GM21786 (cell line): ENCODE results near the gene WNT2B.
"Not testable (repeated sequence)": the region's sequence is repeated elsewhere in the genome, so short reads cannot be mapped to it uniquely, and the experiment has no call there.

Source experiments
- ATAC-seq: cut with Tn5 transposase; IDR thresholded peaks from one replicate; pipeline ENCODE4 v1.9.1; 2021; ENCODE audit not compliant: unreplicated experiment

The WNT2B gene

DNA sequence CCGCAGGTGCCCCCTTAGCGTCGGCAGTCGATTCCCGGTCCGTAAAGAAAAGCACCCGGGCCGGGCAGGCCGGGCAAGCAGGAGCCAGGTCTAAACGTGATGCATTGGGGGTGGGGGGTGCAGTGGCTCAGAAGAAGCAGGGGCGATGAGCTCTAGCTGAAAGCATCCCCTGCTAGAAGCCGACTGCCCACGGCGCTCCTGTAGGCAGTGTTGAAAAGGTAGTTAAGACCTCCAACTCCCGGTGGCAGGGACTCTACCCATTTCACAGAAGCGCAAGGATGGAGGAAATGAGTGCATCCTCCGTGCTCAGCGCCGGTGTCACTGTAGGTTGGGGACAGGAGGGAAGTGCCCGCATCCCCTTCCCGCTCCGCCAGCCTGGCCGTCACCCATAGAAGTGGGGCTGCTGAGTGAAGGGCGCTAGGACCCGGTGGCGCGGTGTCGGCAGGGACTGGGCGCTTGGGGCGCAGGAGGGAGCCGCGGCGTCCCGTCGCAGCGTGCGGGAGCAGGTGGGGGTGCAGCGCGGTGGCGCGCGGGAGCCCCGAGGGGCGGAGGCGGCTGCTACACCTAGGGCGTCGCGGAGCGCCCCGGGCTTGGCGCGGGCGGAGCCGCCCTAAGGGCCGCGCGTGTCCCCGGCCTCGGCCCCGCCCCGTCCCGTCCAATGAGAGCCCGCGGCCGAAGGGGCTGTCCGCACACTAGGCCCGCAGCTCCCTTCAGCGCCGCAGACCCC is at the start of gene WNT2B:
Gene WNT2B, plus strand, starts transcription at position 688 of the 727 bp plus-strand sequence. CDS start 298 bp downstream, outside the sequence.
- peak; percentile 68 for ATAC-seq

- no peak for ATAC-seq
Measured at GRCh38 chr1:112460615-112461014, 48.1 kb upstream of the WNT2B start.

DNA sequence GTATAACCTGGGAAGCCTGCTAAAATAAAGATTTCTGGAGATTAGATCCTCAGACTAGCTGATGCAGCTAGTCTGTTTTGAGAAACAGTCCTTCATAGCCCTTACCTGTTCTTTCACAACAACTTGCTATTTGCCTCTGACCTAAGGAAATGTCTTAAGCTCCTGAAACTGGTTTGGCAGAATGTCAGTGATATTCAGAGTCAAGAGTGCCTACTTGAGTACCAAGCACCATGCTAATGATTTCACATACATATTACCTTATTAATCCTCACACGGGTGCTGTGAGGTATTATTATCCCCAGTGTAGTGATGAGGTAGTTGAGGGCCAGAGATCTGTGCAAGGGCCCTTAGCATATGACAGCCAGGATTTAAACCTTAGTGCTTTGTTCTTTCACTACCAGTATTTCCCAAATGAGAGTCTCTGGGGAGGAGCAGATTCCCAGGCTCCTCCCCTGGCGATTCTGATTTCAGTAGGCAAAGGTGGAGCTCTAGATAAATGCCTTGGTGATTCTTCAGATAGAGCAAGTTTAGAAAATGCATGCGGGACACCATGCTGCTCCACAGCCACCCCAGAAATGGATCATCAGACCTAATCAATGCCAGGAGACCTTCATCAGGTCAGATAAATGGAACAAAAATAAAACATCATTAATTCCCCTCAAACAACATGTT is 47.4 kb upstream of the WNT2B start:
- no peak for ATAC-seq

DNA sequence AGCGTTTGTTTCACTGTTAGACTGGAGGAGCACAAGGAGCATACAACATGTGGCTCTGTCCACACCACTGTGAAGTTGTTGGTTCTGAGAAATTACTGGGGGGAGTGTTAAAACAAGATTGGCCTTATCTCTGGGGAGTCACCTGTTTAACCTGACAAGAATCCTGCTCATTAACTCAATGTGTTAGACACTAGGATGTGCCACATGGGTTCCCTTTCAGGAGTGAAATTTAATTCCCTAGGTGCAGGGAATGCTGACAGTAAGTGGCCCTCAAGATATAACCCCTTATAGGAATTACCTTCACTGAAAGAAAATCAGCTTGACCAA is 45.8 kb upstream of the WNT2B start:
- no peak for ATAC-seq

DNA sequence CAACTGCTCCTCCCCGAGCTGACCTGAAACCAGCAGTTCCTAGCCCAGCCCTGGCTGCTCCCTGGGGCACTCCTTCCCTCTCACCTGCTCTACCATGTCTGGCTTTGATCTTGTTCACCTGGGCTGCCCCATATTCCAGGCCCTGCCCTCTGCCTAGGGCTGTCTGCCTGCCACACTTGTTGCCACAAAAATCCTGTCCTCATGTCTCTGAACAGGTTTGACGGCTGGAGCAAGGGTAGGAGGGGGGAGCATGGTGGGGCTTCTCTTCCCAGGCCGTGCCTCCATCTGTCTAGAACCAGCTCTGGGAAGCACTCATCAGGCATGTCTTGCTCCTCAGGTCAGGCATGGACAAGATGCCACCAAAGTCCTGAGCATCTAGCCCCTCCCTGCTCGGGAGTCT is 44.3 kb upstream of the WNT2B start:
- no peak for ATAC-seq

- no peak for ATAC-seq
Measured at GRCh38 chr1:112465122-112465521, 43.6 kb upstream of the WNT2B start.

DNA sequence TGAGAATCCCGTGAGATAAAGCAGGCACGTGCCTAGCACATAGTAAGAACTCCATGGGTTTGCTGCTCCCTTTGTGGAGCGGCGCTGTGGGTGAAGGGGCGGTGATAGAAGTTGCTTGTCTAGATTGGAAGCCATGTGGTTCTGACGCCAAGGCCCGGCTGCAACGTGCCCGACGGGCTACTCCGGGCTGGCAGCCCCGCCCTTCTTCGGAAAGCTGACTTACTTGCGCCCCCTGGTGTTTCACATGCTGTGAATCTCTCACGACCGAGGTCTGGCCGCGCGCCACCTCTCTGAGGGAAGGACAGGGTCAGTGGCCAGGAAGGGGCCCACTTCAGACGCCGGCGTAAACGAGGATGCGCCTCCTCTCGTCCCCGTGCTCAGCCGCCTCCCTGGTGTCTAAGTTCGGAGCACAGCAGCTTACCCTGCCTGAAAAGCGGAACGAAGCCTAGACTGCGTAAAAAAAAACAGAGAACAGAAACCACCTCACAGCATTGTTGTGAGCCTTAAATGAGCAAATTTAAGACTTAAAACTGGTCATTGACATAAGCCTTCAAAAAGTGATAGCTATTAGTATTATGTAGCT is 42.6 kb upstream of the WNT2B start:
- ATAC-seq = peak; percentile 91

DNA sequence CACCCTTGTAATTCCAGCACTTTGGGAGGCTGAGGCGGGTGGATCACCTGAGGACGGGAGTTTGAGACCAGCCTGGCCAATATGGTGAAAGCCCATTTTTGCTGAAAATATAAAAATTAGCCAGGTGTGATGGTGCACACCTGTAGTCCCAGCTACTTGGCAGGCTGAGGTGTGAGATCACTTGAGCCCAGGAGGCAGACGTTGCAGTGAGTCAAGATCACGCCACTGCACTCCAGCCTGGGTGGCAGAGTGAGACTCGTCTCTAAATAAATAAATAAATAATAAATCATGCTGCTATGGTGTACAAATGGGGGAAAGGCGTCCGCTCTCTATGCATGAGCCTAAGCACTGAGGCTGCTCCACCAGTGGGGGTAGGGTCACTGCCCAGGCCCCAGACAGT is 38.4 kb upstream of the WNT2B start:
- not testable (repeated sequence) for ATAC-seq

DNA sequence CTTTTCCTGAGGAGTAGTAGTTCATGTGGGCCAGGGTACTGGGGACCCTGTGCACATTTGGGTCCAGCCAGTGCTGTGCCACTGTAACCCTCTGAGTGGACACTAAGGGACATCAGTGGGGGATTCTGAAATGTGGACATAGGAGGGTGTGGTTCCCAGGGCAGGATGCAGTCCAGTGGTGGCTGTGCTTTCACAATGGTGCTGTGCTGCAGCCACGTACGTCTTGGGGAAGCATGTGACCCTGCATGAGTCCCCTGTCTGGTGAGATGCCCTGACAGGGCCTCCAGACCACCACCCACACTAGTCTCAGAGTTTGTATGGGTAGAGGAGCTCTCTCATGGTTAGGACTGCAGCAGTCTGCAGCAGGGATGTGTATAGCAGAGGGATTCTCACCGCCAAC is 37.8 kb upstream of the WNT2B start:
- no peak for ATAC-seq

- no peak for ATAC-seq
Measured at GRCh38 chr1:112472142-112472541, 36.6 kb upstream of the WNT2B start.

DNA sequence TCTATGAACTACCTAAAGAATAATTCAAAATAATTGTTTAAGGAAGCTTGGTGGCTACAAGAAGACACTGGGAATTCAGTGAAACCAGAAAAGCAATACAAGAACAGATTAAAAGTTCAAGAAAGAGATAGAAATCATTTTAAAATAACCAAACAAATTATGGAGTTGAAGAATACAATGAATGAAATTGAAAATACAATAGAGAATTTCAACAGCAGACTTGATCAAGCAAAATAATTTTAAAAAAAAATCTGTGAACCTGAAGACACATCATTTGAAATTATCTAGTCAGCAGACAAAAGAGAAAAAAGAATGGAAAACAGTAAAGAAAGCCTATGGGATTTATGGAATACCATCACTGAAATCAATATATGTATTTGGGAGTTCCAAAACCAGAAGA is 31.2 kb upstream of the WNT2B start:
- ATAC-seq = no peak

DNA sequence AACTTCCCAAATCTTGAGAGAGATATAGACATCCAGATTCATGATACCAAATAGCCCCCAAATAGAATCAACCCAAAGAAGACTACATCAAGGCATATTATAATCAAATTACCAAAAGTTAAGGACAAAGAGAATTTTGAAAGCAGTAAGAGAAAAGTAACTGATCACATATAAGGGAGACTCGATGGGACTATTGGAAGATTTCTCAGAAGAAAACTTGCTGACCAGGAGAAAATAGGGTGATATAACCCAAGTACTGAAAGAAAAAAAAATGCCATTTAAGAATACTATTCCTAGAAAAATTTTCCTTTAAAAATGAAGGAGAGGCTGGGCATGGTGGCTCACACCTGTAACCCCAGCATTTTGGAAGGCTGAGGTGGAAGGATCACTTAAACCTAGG is 30.5 kb upstream of the WNT2B start:
- no peak for ATAC-seq

- ATAC-seq = not testable (repeated sequence)
Measured at GRCh38 chr1:112486063-112486462, 22.7 kb upstream of the WNT2B start.

DNA sequence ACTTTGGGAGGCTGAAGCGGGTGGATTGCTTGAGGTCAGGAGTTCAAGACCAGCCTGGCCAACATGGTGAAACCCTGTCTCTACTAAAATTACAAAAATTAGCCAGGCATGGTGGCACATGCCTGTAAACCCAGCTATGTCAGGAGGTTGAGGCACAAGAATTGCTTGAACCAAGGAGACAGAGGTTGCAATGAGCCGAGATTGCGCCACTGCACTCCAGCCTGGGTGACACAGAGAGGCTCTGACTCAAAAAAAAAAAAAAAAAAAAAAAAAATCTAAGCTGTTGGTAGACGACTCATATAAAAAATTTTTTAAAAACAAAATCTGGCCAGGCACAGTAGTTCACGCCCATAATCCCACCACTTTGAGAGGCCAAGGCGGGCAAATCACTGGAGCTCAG is 21.1 kb upstream of the WNT2B start:
- ATAC-seq = not testable (repeated sequence)

GRCh38 chr1:112488141-112488540 is 20.6 kb upstream of the WNT2B start:
- ATAC-seq = no peak

DNA sequence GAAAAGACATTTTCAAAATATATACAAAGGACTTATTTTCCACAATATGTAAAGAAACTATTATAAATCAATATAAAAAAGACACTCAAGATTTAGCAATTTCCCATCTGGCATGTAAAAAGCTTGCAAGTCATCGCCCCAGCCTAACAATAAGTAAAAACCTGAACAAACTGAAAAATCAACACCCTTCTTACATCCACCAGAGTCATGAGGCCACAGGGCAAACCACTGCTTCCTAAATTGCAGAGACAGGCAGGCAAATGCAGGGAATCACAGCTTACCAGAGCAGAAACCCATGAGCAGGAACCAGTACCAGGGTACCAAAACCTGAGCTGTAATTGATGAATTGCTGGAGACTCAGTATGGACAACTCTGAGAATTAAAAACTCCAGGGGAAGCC is 16.7 kb upstream of the WNT2B start:
- no peak for ATAC-seq

GRCh38 chr1:112493351-112493750 is 15.4 kb upstream of the WNT2B start:
- no peak for ATAC-seq

DNA sequence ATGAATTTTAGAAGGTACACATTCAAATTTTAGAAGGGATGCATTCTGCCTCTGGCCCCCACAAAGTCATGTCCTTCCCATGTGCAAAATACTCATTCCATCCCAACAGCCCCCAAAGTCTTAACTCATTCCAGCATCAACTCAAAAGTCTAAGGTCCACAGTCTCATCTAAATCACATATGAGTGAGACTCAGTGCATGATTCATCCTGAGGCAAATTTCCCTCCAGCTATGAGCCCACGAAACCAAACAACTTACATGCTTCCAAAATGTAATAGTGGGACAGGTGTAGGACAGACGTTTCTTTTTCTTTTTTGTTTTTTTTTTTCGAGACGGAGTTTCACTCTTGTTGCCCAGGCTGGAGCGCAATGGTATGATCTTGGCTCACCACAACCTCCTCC is 12.5 kb upstream of the WNT2B start:
- no peak for ATAC-seq

- peak; percentile 55 for ATAC-seq
Measured at GRCh38 chr1:112501810-112502641, 6.7 kb upstream of the WNT2B start.

DNA sequence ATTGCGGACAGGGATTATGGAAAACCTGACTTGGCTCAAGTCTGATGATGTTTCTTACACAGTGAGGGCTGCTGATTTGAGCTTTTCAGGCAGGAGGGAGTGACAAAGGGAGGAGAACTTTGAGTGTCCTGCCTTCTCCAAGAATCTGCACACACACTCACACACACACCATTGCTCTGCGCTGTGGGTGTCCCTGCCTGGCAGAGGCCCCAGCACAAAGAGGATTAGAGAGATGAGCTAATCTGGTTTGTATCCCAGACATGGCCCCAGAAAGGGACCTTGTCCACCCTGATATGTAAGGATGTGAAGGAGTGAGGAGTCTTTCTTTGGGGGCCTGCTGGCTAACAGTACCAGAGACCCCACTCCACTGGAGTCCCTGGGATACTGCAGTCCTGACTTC is 5.9 kb upstream of the WNT2B start:
- no peak for ATAC-seq

DNA sequence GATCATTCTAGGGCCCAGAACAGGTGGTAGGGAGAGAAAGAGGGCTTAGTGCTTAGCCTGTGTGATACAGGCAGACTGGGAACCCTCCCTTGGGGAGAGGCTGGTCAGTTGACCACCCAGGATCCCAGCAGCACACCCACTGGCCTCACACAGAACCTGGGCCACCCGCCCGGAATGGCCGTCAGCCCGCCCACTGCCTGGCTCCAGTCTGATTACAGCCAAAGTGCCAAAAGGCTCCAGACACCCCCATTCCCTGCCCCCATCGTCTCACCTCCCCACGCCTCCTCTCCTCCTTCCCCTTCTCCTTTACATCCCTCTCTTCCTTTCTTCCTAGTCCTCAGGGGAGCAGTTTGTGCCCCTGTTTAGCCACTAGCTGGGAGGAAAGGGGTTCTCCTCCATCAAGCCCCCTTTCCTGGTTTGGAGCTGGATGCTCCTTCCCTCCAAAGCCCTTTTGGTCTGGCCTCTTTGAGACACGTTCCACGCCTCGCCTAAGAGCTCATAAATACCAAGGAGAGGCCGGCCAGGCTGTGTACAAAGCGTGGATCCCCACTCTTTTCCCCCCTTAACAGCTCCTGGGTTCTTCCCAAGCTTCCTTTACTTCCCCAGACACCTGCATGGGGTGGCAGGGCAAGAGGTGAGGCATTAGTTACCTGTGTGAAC is 4.6 kb upstream of the WNT2B start:
- no peak for ATAC-seq
